ENCODE data around the gene ZNF81.
"Not testable (repeated sequence)": the region's sequence is repeated elsewhere in the genome, so short reads cannot be mapped to it uniquely, and the experiment has no call there.

ZNF81 gene

DNA sequence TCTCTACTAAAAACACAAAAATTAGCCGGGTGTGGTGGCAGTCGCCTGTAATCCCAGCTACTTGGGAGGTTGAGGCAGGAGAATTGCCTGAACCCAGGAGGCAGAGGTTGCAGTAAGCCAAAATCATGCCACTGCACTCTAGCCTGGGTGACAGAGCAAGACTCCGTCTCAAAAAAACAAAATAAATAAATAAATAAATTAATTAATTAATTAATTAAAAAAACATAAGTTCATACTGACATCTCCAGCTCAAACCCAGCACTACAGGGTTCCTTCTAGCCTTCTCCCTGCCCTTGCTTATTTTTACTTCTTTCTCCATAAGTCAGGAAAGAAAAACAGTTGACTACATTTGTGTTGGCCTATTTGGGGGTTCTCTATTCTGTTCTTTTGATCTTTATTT, 95.3 kb downstream of the ZNF81 start:
- not testable (repeated sequence) for H3K4me3 ChIP-seq (ENCODE audit: low read depth, low read length)

DNA sequence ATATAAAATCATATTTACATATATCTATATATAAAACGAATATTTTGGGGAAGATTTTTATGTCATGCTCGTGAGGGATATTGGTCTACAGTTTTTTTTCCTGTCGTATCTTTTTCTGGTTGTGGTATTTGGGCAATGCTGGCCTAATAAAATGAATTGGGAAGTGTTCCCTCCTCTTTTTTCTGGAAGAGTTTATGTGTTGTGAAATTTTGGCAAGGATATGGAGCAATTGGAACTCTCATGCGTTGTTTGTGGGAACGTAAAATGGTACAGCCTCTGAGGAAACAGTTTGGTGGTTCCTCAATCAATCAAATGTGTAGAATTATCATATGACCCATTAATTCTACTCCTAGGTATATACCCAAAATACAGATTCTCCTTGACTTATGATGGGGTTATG, 97.2 kb downstream of the ZNF81 start:
- no peak overlapping the region for H3K4me3 ChIP-seq (ENCODE audit: low read depth, low read length)

DNA sequence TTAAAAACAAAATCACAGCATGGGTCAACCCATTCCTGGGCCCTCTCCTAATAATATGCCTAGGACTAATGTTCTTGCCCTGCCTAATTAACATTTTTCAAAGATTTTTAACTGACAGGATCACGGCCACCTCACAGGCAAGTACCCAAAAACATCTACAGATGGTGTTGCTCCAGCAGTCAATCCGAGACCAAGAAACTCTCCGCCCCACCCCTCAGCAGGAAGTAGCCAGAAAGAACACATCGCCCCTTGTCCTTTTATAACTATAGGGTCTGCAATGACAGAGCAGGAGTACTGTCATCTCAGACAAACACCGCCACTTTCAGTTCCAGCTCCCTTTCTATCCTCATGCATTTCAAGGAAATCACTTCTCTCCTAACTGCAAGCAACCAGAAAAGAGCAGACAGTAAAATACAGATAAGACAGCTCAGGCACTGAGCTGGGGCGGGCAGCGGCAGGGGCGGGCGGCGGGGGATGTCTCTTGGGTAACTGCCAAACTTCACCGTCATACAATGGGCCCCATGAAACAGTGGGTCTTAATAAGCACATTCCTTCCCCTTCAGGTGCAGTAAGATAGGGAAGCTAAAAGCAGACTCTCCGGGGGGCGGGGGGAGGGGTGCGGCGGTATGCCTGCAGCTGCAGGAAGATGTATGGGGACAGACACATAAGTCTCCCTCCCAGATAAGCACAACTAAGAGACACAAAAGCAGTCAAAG, 99.7 kb downstream of the ZNF81 start:
- H3K4me3 ChIP-seq (ENCODE audit: low read depth, low read length): no peak overlapping the region

DNA sequence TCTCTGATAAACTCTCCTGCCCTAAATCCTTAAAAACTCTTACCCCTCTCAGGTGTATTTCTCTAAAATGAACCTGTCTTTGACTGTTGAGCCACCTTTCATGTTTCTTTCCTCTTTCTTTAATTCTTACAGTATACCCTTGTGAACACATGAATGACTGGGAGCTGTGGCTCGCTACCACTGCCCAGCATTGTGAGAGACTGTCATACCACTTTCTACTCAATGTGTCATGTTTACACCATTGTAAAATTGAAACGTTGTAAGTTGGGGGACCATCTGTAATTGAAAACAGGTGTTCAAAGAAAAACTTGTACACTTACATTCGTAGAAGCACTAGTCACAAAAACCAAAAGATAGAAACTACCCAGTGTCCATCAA, 100.2 kb downstream of the ZNF81 start:
- H3K4me3 ChIP-seq (ENCODE audit: low read depth, low read length): no peak overlapping the region

DNA sequence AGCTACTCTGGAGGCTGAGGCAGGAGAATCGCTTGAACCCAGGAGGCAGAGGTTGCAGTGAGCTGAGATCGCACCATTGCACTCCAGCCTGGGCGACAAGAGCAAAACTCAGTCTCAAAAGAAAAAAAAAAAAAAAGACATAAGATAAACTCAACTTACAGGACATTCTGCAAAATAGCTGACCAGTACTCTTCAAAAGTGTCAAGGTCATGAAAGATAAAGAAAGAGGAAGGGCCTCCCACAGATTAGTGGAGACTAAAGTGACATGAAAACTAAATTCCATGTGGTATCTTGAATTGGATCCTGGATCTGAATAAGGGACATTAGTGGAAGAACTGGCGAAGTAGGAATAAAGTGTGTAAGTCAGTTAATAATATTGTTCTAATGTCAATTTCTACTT, 103.7 kb downstream of the ZNF81 start:
- no peak overlapping the region for H3K4me3 ChIP-seq (ENCODE audit: low read depth, low read length)

DNA sequence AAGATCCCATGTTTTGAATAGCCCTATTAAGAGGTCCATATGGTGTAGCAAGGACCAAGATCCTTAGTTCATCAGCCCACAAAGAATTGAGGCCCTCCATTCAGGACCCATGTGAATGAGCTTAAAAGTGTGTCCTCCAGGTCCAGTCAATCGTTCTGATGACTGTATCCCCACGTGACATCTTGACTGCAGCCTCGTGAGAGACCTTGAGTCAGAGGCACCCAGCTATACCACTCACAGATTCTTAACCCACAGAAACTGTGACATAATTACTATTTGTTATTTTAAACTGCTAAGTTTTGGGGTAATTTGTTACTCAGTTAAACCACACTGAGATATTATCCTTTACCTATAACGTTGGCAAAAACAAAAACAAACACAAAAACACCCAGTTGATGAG, 104.7 kb downstream of the ZNF81 start:
- H3K4me3 ChIP-seq (ENCODE audit: low read depth, low read length): no peak overlapping the region

DNA sequence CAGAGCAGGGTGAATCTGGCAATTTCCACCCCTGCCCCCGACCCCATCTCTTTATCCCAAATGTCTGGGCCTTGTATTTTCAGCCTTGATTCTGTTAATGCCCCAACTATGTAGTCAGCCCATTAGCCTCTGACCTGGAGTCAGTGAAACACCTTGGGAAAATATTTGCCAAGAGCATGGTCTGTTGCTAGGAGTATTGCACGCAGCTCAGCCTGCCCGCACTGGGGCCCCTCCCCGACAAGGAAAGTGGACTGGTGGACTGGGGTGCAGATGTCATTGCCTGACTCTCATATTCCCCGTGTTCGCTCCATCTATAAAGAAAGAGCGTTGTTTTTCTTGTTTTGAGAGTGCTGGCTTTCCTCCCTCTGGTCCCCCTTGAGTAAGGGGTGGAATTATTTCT, 118.6 kb downstream of the ZNF81 start:
- not testable (repeated sequence) for H3K4me3 ChIP-seq (ENCODE audit: low read depth, low read length)

DNA sequence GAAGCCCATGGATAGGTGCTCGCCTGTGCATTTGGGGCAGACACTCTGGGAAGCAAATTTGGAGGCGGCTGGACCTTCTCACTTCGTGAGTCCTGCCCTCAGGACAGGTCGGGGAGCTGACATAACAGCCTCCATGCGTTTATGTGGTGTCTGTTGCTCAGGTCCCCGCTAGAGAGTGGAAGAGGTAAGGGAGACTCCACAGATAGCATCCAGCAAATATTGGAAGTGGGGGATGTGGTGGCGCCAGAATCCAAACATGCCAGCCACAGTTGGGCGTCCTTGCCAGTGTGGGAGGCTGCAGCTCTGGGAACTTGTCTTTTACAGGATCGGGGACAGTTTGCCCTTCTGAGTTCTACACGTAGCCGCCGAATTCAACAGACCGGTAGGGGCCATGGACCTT, 119.3 kb downstream of the ZNF81 start:
- H3K4me3 ChIP-seq (ENCODE audit: low read depth, low read length): no peak overlapping the region

DNA sequence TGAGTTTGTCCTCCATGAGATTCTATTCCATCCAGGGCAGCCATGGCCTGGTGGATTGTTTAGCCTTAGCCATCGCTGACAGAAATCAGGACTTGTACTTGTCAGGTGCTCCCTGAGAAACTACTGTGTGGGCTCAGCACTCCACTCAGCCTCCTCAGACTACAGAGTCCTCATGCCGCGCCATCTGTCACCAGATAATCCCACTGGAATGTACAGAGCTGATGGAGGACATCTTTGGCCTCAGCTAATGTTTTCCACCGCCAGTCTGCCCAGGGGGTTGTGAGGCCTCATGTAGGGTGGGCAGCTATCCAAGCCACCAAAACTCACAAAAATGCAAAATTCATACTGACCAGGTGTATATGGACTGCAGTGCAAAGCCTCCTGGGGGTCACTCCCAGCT, 121.5 kb downstream of the ZNF81 start:
- H3K4me3 ChIP-seq (ENCODE audit: low read depth, low read length): not testable (repeated sequence)

DNA sequence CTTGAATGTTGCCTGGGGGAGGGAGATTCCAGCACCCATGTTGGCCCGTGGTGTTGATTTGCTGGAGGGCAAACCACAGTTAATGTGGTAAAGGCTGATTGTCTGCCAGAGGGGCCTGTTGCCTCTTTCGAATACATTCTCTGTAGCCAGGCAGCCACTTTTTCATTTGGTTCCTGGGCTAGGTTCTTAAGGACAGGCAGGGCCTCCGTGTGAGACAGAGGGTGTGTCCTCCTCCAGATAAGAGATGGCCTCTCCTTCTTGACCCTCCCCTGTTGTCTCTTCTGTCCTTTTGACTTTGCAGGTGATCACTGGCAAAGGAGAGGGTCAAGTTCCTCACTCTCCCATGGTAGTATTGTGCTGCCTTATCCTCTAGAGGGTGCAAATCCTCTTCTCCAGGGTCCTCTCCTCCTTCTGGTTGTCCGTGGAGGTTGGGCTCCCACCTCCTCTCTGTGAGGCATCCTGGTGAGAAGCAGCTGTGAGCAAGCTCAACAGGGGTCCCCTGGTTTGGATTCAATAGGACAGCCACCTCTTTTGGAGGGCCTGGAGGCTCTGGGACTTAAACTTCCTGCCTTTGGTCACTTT, 122.2 kb downstream of the ZNF81 start:
- no peak overlapping the region for H3K4me3 ChIP-seq (ENCODE audit: low read depth, low read length)

DNA sequence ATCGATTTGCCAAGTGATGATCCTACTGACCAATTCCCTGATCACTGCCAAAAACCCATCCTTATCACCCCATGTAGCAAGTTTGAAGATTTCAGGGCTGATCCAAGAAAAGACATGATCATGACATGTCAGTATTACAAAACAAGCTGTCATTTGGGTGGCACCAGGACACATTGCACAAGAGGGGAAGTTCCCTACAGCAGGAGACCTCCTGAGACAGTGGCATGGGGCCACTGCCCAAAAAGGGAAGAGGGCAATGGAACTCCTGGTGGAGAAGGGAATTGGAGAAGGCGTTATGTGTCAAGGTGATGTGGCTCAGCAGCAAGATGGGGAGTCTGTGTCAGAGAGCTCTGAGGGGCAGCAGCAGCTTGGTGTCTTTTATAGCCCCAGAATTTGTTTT, 123.7 kb downstream of the ZNF81 start:
- no peak overlapping the region for H3K4me3 ChIP-seq (ENCODE audit: low read depth, low read length)

DNA sequence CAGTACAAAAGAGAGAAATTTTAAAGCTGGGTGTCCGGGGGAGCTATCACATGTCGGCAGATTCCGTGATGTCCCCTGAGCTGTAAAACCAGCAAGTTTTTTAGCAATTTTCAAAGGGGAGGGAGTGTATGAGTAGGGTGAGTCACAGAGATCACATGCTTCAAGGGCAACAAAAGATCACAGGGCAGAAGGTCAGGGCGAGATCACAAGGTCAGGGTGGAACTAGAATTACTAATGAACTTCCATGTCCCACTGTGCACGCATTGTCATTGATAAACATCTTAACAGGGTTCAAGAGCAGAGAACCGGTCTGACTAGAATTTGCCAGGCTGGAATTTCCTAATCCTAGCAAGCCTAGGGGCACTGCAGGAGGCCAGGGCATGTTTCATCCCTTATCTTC, 125.1 kb downstream of the ZNF81 start:
- not testable (repeated sequence) for H3K4me3 ChIP-seq (ENCODE audit: low read depth, low read length)

DNA sequence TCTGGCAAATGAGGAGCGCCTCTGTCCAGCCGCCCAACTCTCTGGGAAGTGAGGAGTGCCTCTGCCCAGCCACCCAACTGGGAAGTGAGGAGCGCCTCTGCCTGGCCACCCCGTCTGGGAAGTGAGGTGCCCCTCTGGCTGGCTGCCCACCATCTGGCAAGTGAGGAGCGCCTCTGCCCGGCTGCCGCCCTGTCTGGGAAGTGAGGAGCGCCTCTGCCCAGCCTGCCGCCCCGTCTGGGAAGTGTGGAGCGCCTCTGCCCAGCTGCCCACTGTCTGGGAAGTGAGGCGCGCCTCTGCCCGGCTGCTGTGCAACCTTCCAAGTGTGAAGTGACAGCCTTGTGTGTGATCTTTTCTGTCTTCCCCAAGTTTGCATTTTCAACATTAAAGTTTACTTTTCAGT, 128.8 kb downstream of the ZNF81 start:
- not testable (repeated sequence) for H3K4me3 ChIP-seq (ENCODE audit: low read depth, low read length)

Data from iPS-11a (cell line).